ENCODE results near the gene ZNG1B.
"Not testable (repeated sequence)": the region's sequence is repeated elsewhere in the genome, so short reads cannot be mapped to it uniquely, and the experiment has no call there.

The ZNG1B gene

GRCh38 chr2:113510913-113511312 lies 73.4 kb downstream of the ZNG1B start:
- H3K9ac ChIP-seq; H3K9me3 ChIP-seq (replicated peaks in 1 of 11); H3K27ac ChIP-seq; H3K36me3 ChIP-seq; H3K4me3 ChIP-seq; H4K20me1 ChIP-seq; H3K4me2 ChIP-seq; H3K4me1 ChIP-seq: not testable (repeated sequence)
- peaks cover 0 to 18% (median 15%) of the 10 kb centered on the region in 11 experiments; a peak in 17 of 22 replicates for H3K27me3 ChIP-seq

GRCh38 chr2:113511859-113512258 lies 74.4 kb downstream of the ZNG1B start:
- peaks cover 0 to 13% (median 12%) of the 10 kb centered on the region in 11 experiments; a peak in 13 of 22 replicates for H3K27me3 ChIP-seq

DNA sequence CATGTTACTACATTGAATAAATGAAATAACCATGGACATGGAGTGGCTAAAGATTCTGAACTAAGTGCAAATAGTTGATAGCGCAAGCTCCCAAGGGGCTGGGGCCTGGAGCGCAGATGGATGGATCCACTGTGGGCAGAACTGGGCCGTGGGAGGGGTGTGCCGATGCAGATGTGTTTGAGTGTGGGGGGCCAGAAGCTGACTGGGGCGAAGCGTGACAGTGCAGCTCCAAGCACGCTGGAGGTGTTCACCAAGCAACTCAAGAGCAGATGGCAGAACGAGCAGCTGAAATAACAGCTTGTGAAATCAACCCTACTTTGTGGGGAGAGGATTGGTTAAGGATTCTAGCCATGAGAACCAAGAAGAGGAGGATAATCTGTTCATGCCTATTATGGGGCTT lies 78.0 kb downstream of the ZNG1B start:
- not testable (repeated sequence) for H3K4me1 ChIP-seq; H3K9ac ChIP-seq; H3K4me2 ChIP-seq; H3K9me3 ChIP-seq (replicated peaks in 1 of 11); H3K27me3 ChIP-seq; H3K4me3 ChIP-seq; H3K36me3 ChIP-seq; H3K27ac ChIP-seq; H4K20me1 ChIP-seq

More at GRCh38 chr2:113511859-113512258, 74.4 kb downstream of the ZNG1B start:
- not testable (repeated sequence) for H3K4me3 ChIP-seq; H3K27ac ChIP-seq; H3K4me2 ChIP-seq; H4K20me1 ChIP-seq; H3K9me3 ChIP-seq (replicated peaks in 1 of 11); H3K36me3 ChIP-seq; H3K9ac ChIP-seq; H3K4me1 ChIP-seq

DNA sequence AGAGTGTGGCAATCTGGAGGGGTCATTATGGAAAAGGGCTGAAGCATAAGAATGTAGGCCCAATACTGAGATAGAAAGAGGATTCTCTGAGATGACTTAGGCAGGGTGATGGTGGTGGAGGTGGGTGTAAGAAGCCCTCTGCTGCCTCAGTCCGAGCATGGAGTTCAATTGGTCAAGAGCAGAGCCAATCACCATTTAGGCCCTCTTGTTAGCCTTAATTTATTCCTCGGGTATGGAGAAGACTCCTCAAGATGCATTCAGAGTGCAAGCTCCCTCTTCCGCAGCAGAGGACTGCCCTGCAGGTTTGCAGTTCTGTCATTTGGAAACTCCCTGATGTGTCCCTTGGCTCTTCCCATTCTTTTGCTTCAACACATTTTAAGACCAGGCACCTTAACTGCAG lies 78.5 kb downstream of the ZNG1B start:
- H4K20me1 ChIP-seq; H3K4me3 ChIP-seq; H3K4me2 ChIP-seq; H3K9me3 ChIP-seq (replicated peaks in 1 of 11); H3K36me3 ChIP-seq; H3K4me1 ChIP-seq; H3K9ac ChIP-seq; H3K27me3 ChIP-seq; H3K27ac ChIP-seq: not testable (repeated sequence)

GRCh38 chr2:113517025-113517424 lies 79.5 kb downstream of the ZNG1B start:
- H3K9ac ChIP-seq; H3K4me1 ChIP-seq; H4K20me1 ChIP-seq; H3K4me3 ChIP-seq; H3K27me3 ChIP-seq; H3K9me3 ChIP-seq (replicated peaks in 1 of 11); H3K27ac ChIP-seq; H3K4me2 ChIP-seq; H3K36me3 ChIP-seq: not testable (repeated sequence)

DNA sequence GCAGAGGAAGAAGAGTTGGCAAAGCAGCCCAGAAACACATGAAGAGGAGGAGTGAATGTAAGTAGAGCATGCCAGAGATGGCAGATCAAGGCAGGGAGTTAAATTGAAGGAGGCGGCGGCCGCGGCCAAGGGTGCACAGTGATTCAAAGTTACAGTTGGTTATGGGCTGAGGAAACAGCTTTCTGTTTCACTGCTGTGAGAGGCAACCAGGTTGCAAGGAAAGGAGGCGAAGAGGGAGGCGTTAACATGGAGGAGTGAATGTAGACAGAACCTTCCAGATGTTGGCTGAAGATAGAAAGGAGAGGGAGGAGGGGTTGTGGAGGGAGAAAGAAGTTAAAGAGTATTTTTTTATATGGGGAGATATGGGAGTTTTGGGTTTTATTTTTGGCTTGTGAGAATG lies 83.3 kb downstream of the ZNG1B start:
- H3K27me3 ChIP-seq; H3K4me2 ChIP-seq; H3K36me3 ChIP-seq; H3K4me3 ChIP-seq; H4K20me1 ChIP-seq; H3K27ac ChIP-seq; H3K9me3 ChIP-seq (replicated peaks in 1 of 11); H3K4me1 ChIP-seq; H3K9ac ChIP-seq: not testable (repeated sequence)

DNA sequence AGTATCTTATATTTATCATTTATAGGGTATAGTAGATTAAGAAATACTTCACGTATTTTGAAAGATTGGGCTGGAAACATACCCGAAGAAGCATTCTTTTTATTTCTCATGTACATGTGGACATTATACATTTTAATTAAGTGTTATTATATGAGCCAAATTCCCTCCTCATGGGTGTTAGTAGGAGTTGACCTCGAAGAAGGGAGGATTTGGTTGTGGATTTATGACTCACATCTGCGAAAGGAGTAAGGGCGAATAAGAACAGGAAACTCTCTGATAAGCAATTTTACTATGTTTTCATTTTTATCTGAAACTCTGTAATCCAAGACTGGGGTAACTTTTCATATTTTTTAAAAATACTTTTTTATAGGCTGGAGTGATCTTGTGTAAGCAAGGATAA lies 84.0 kb downstream of the ZNG1B start:
- not testable (repeated sequence) for H3K9ac ChIP-seq; H3K36me3 ChIP-seq; H3K4me3 ChIP-seq; H3K4me2 ChIP-seq; H3K9me3 ChIP-seq (replicated peaks in 1 of 11); H4K20me1 ChIP-seq; H3K27ac ChIP-seq; H3K4me1 ChIP-seq; H3K27me3 ChIP-seq

DNA sequence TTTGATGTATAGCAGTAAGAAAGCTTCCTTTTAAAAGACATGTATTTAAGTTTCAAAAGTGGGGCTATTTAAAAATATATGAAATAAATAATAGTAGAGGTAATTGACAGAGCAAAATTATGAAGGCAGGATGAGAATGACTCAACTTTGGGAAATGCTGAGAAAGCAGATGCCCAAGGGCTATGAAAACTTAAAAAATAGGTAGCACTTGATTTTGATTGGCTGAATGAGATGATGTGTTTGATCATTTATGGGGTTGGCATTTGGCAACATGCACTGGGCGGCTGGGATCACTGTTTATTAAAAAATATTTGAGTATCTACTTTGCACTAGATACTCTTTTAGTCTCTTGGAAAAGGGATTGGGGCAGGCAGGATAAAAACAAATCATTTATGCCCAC lies 87.5 kb downstream of the ZNG1B start:
- H3K9ac ChIP-seq; H3K27ac ChIP-seq; H3K27me3 ChIP-seq; H3K4me2 ChIP-seq; H3K4me3 ChIP-seq; H3K9me3 ChIP-seq (replicated peaks in 1 of 11); H3K36me3 ChIP-seq; H4K20me1 ChIP-seq; H3K4me1 ChIP-seq: not testable (repeated sequence)

- not testable (repeated sequence) for H3K4me1 ChIP-seq; H3K9me3 ChIP-seq (replicated peaks in 1 of 11); H4K20me1 ChIP-seq; H3K27me3 ChIP-seq; H3K9ac ChIP-seq; H3K36me3 ChIP-seq; H3K27ac ChIP-seq; H3K4me2 ChIP-seq; H3K4me3 ChIP-seq
Observed at GRCh38 chr2:113527350-113528045, 90.0 kb downstream of the ZNG1B start.

DNA sequence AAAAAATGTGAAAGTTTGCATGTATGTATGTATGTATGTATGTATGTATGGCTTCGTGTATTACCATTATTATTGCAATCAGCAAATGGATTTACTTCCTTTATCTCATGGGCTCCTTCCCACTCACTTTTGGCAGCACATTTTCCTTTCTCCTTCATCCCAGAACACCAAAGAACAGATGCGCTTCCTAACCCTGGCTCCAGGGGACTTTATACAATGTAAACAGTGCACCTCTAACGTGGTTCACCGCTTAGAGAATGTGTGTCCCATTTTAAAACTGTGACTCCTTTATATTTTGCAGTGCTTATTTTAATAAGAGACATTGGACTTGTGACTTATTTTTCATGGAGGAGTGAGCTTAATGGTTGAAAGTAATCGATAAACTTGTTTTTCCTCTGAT lies 90.6 kb downstream of the ZNG1B start:
- not testable (repeated sequence) for H3K4me1 ChIP-seq; H3K4me2 ChIP-seq; H3K4me3 ChIP-seq; H3K36me3 ChIP-seq; H3K9ac ChIP-seq; H3K27me3 ChIP-seq; H4K20me1 ChIP-seq; H3K9me3 ChIP-seq (replicated peaks in 1 of 11); H3K27ac ChIP-seq

DNA sequence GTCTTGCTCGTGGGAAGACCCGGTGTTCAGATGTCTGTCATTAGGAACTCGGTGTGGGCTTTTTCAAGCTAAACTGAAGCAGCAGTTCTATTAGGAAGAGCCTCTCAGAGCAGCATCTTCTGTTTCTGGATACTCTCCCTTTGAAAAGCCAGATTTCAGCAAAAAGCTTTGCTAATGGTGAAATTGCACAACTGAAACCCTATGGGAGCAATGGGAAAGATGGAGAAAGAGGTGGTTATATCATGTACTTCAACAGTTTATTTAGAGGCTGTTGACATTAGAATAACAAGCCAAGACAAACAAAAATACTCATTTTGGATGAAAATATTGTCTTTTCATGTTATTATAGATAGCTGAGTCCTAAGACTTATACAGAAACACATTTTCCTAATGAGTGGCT lies 91.4 kb downstream of the ZNG1B start:
- H3K9ac ChIP-seq; H3K36me3 ChIP-seq; H3K4me1 ChIP-seq; H3K9me3 ChIP-seq (replicated peaks in 1 of 11); H3K4me3 ChIP-seq; H3K4me2 ChIP-seq; H3K27me3 ChIP-seq; H3K27ac ChIP-seq; H4K20me1 ChIP-seq: not testable (repeated sequence)

GRCh38 chr2:113532991-113533390 lies 95.5 kb downstream of the ZNG1B start:
- H3K9me3 ChIP-seq (replicated peaks in 1 of 11); H3K4me3 ChIP-seq; H3K27ac ChIP-seq; H3K4me1 ChIP-seq; H4K20me1 ChIP-seq; H3K9ac ChIP-seq; H3K27me3 ChIP-seq; H3K4me2 ChIP-seq; H3K36me3 ChIP-seq: not testable (repeated sequence)

DNA sequence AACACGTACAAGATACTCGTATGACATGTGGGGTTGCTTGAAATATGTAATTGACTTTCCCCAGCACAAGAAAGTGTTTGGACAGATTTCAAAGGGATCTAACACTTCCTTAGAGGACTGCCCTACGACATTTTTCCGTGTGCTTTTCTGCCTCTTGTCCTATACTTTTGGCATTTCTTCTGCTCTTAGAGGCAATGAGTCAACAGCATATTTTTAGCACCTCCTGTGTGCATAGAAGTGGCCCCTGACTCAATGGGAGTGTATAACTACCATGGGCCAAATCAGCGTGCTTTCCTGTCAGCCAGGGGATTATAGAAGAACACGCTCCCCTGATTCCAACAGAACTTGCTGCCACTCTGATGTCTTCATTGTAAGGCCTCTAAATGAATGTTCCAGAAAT lies 99.1 kb downstream of the ZNG1B start:
- H4K20me1 ChIP-seq; H3K36me3 ChIP-seq; H3K4me2 ChIP-seq; H3K9ac ChIP-seq; H3K4me3 ChIP-seq; H3K27ac ChIP-seq; H3K9me3 ChIP-seq (replicated peaks in 1 of 11); H3K4me1 ChIP-seq: not testable (repeated sequence)
- peaks cover 5 to 14% (median 12%) of the 10 kb centered on the region in 11 experiments for H3K27me3 ChIP-seq

GRCh38 chr2:113540834-113541203 lies 103.3 kb downstream of the ZNG1B start:
- H3K4me2 ChIP-seq; H3K9me3 ChIP-seq (replicated peaks in 1 of 11); H4K20me1 ChIP-seq; H3K36me3 ChIP-seq; H3K9ac ChIP-seq; H3K27ac ChIP-seq; H3K4me3 ChIP-seq; H3K4me1 ChIP-seq: not testable (repeated sequence)
- H3K27me3 ChIP-seq = peaks cover 15 to 34% (median 31%) of the 10 kb centered on the region in 11 experiments

Data from BLaER1 treated with 17β-estradiol and CSF1 and Interleukin-3, amounts not matched to agents 10 nM and 100 nM (cell line).